ENCODE data around the gene METTL4.

DNA sequence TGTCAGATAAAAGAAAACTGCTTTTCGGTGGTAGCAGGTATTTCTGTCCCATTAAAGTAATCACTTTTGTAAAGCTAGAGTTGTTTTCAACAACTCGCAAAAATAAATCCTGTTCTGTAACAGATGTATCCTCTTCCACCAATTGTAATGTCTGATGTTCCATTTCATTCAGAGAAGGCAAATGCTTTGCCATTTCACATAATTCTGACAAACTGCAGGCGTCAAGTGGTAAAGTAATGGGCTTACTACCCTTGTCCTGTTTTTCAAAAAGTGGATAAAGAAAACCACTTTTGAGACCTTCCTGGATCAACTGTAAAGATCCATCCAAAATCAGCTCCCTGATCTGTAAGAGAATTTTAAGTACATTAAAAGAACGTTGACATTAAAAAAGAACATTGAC, 16.6 kb downstream of the METTL4 start:
- no peak for TF ChIP-seq CTCF (IDR thresholded peaks at IDR 0.05; ENCODE audit: insufficient read depth, low read depth, low read length)
- TF ChIP-seq EZH2 (IDR thresholded peaks at IDR 0.05; ENCODE audit: insufficient read depth, low read length): no peak

Measured in astrocyte (in vitro differentiated cells and primary cell).